Lower leg skin (tissue), 3 donors: ENCODE results near the gene SRRM3.

Experiments used
- CTCF ChIP-seq, 3 donors: fragments of 450-650 bp; IDR thresholded peaks; one replicate each; pipeline ENCODE4 v1.5.1; 2016; ENCODE audit warnings: antibody characterized with exemption in 3 of 3, mild to moderate bottlenecking in 3 of 3, moderate library complexity in 2 of 3
- POLR2A ChIP-seq, 2 donors: fragments of 450-650 bp; IDR thresholded peaks; one replicate each; pipeline ENCODE4 v1.6.1; 2016 to 2017; ENCODE audit warnings: antibody characterized with exemption in 2 of 2, mild to moderate bottlenecking in 1 of 2, moderate library complexity in 1 of 2

DNA sequence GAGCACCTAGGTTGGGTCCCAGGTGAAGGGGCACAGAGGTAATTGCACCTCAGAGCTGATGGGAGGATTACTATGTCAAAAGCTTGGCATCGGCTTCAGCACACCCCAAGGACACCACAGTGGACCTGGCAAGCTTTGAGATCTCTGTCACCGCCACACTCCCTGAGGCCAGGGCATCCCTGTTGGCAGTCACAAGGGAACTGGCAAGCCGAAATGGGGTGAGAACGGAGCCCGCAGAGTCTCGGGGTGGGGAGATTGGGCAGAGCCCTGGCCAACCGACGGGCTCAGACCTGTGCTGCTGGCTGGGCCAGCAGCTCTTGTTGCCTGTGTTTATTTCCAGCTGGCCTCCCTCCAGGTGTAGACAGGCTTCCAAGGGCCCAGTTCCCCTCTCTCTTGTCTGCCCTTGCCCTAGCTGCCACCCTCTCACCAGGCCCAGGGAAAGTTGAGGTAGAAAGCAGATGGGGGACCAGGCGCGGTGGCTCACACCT is 103.2 kb downstream of the SRRM3 start:
- TF ChIP-seq POLR2A (IDR thresholded peaks at IDR 0.05) (no peak), CTCF (IDR thresholded peaks at IDR 0.05) (no peak)
